HepG2 (cell line): ENCODE data around the gene FGD2. TPM values are rescaled to one million over a fixed set of nuclear protein-coding genes. Genes with fewer than 3 reads are reported as not detected.

Experiments
- BRF2 ChIP-seq: sonication (generic); formaldehyde crosslinking; IDR thresholded peaks from 2 replicates; pipeline ENCODE4 v1.8.1; 2022; ENCODE audit warnings: mild to moderate bottlenecking, missing genetic modification reagents
- ETV5 ChIP-seq: IDR thresholded peaks from 2 replicates; pipeline ENCODE4 v1.6.1; 2018; ENCODE audit warnings: missing biosample characterization, missing genetic modification reagents, inconsistent platforms, borderline replicate concordance
- HNRNPUL1 ChIP-seq: fragments of 200-400 bp; formaldehyde crosslinking; IDR thresholded peaks from 2 replicates; pipeline ENCODE4 v1.6.1; 2017; ENCODE audit warnings: low read depth, mild to moderate bottlenecking, low read length, moderate library complexity
- MYNN ChIP-seq: sonication (generic); formaldehyde crosslinking; IDR thresholded peaks from 2 replicates; pipeline ENCODE4 v1.4.0; 2020; ENCODE audit warnings: mild to moderate bottlenecking, low read depth, missing genetic modification reagents
- NFATC3 ChIP-seq: sonication (generic); formaldehyde crosslinking; IDR thresholded peaks from 2 replicates; pipeline ENCODE4 v1.5.1; 2020; ENCODE audit warnings: mild to moderate bottlenecking, missing genetic modification reagents
- PPARG ChIP-seq: conservative IDR thresholded peaks from 2 replicates; pipeline ENCODE4 v1.6.1; 2016; ENCODE audit warnings: missing biosample characterization, missing genetic modification reagents
- SAP130 ChIP-seq: IDR thresholded peaks from 2 replicates; pipeline ENCODE4 v1.6.1; 2016; ENCODE audit warnings: low read depth
- TAF15 ChIP-seq: fragments of 200-400 bp; formaldehyde crosslinking; IDR thresholded peaks from one replicate; pipeline ENCODE4 v1.6.1; 2018; ENCODE audit warnings: mild to moderate bottlenecking, low read depth, low read length; ENCODE audit not compliant: poor library complexity, severe bottlenecking
- TEF ChIP-seq: sonication (generic); formaldehyde crosslinking; IDR thresholded peaks from 2 replicates; pipeline ENCODE4 v1.5.0; 2020; ENCODE audit warnings: missing genetic modification reagents
- THAP11 ChIP-seq: IDR thresholded peaks from 2 replicates; pipeline ENCODE4 v1.6.1; 2016; ENCODE audit warnings: missing biosample characterization, missing genetic modification reagents
- THAP9 ChIP-seq: sonication (generic); formaldehyde crosslinking; IDR thresholded peaks from 2 replicates; pipeline ENCODE4; 2020; ENCODE audit warnings: missing genetic modification reagents, mild to moderate bottlenecking, borderline replicate concordance
- ZNF17 ChIP-seq: sonication (generic); formaldehyde crosslinking; IDR thresholded peaks from 2 replicates; pipeline ENCODE4 v1.5.0; 2020; ENCODE audit warnings: mild to moderate bottlenecking, missing genetic modification reagents
- ZNF235 ChIP-seq: sonication (generic); formaldehyde crosslinking; IDR thresholded peaks from 2 replicates; pipeline ENCODE4 v1.8.1; 2023; ENCODE audit warnings: mild to moderate bottlenecking, missing genetic modification reagents, borderline replicate concordance
- ZNF296 ChIP-seq: sonication (generic); formaldehyde crosslinking; conservative IDR thresholded peaks from 2 replicates; pipeline ENCODE4 v1.5.0; 2020; ENCODE audit warnings: mild to moderate bottlenecking, missing genetic modification reagents
- ZNF407 ChIP-seq: sonication (generic); formaldehyde crosslinking; IDR thresholded peaks from one replicate; pipeline ENCODE4 v1.5.1; 2020; ENCODE audit warnings: mild to moderate bottlenecking, missing genetic modification reagents; ENCODE audit errors: not compliant biosample characterization
- polyA plus RNA-seq, 8 experiments: library from polyadenylated mRNA; depleted of rRNA in 3 of 8; stranded (reverse) in 7 of 8; unstranded in 1 of 8; fragments of >200 nt; fragmentation: Illumina TruSeq in 4 of 8; extraction: Trizol in 4 of 8; gene quantifications; 2 replicates each; pipeline versions ENCODE4 v1.2.1 to v1.2.3, GENCODE V29; 2011 to 2016; ENCODE audit warnings: low read depth in 4 of 8, missing spikeins in 1 of 8, mixed read lengths in 1 of 8; ENCODE audit not compliant: insufficient read depth in 1 of 8
- total RNA-seq, 5 experiments: library from RNA; depleted of rRNA; stranded (reverse); fragments of >200 nt; fragmentation: Illumina TruSeq; extraction: Trizol; gene quantifications; 2 replicates each; pipeline ENCODE4 v1.2.3, GENCODE V29; 2016; ENCODE audit warnings: low read depth in 1 of 5

The FGD2 gene
- total and polyA plus RNA-seq, 2 of the 13 experiments (the other 11 are each of a cell fraction or from before 2014, with no cell fraction given) = not detected

GRCh38 chr6:36985808-36986703 lies 19.4 kb upstream of the FGD2 start, which contains the start of gene MTCH1 (continued):
- TF ChIP-seq ZNF407 (CRISPR knock-in tag) (no peak), ZNF296 (CRISPR knock-in tag) (no peak), NFATC3 (CRISPR knock-in tag) (no peak), SAP130 (CRISPR knock-in tag) (peak; percentile 99), BRF2 (CRISPR knock-in tag) (peak; percentile 56; the same call in 1 of the 2 replicates), ETV5 (CRISPR knock-in tag) (peak; percentile 90), ZNF17 (CRISPR knock-in tag) (no peak), MYNN (CRISPR knock-in tag) (peak; percentile 71; the same call in 1 of the 2 replicates), THAP11 (CRISPR knock-in tag) (peak; percentile 90), TAF15 (peak; percentile 21), THAP9 (no peak; the same call in 1 of the 2 replicates), TEF (CRISPR knock-in tag) (no peak), HNRNPUL1 (no peak), PPARG (peak; percentile 79; the same call in 1 of the 2 replicates), ZNF235 (CRISPR knock-in tag) (no peak)
